WTC11 (cell line): ENCODE results near the gene NAV2. TPM values are rescaled to one million over a fixed set of nuclear protein-coding genes. Genes with fewer than 3 reads are reported as not detected.

Source experiments
- ATAC-seq: fragments of 200-7000 bp; cut with Tn5 transposase; 2 replicates; pipeline ENCODE4 v1.10.0; 2021; ENCODE audit warnings: mild to moderate bottlenecking, moderate library complexity
- CTCF ChIA-PET: fragments of 300-600 bp; sonication (Branson Sonifier 250); formaldehyde crosslinking; loops from one replicate; lab custom pipeline; 2021; ENCODE audit warnings: antibody characterized with exemption; lab: Charles Lee
- POLR2A ChIA-PET: fragments of 350-600 bp; sonication (Branson Sonifier 250); formaldehyde crosslinking; loops from one replicate; lab custom pipeline; 2021; ENCODE audit warnings: antibody characterized with exemption; lab: Charles Lee
- DNase-seq: peaks from one replicate; pipeline ENCODE4 v3.0.0; 2021; ENCODE audit warnings: low spot score
- H3K27ac Mint-ChIP-seq: 2 replicates; pipeline ENCODE4 v1.8.0; 2021; ENCODE audit warnings: mixed read lengths
- H3K27me3 Mint-ChIP-seq: 2 replicates; pipeline ENCODE4 v1.8.0; 2021; ENCODE audit warnings: low read depth, mild to moderate bottlenecking, moderate library complexity, mixed read lengths
- H3K36me3 Mint-ChIP-seq: 2 replicates; pipeline ENCODE4 v1.8.0; 2021; ENCODE audit warnings: mixed read lengths
- H3K4me1 Mint-ChIP-seq: 2 replicates; pipeline ENCODE4 v1.8.0; 2022; ENCODE audit warnings: mixed read lengths
- H3K4me3 Mint-ChIP-seq: 2 replicates; pipeline ENCODE4 v1.8.0; 2021; ENCODE audit warnings: mild to moderate bottlenecking, moderate library complexity, mixed read lengths
- H3K9me3 Mint-ChIP-seq: 2 replicates; pipeline ENCODE4 v1.8.0; 2021; ENCODE audit warnings: mixed read lengths
- ETV6 ChIP-seq: sonication (generic); formaldehyde crosslinking; IDR thresholded peaks from 2 replicates; pipeline ENCODE4 v1.8.1; 2022; ENCODE audit warnings: mild to moderate bottlenecking, missing genetic modification reagents
- HMGA2 ChIP-seq: fragments of 250-450 bp; sonication (Bioruptor Pico); IDR thresholded peaks from 2 replicates; pipeline ENCODE4 v1.4.0; 2021; ENCODE audit warnings: mild to moderate bottlenecking, moderate library complexity
- IRF2 ChIP-seq: sonication (generic); formaldehyde crosslinking; IDR thresholded peaks from 2 replicates; pipeline ENCODE4 v1.8.0; 2022; ENCODE audit warnings: low read depth, missing genetic modification reagents, borderline replicate concordance
- MXD4 ChIP-seq: fragments of 250-450 bp; sonication (Bioruptor Pico); IDR thresholded peaks from 2 replicates; pipeline ENCODE4 v1.8.0; 2021; ENCODE audit warnings: mild to moderate bottlenecking, moderate library complexity, borderline replicate concordance
- NFATC4 ChIP-seq: fragments of 250-450 bp; sonication (Bioruptor Pico); IDR thresholded peaks from 2 replicates; pipeline ENCODE4 v1.9.0; 2021; ENCODE audit warnings: mild to moderate bottlenecking
- NR1H2 ChIP-seq: sonication (generic); formaldehyde crosslinking; IDR thresholded peaks from 2 replicates; pipeline ENCODE4 v1.9.0; 2021; ENCODE audit warnings: mild to moderate bottlenecking, moderate library complexity, missing genetic modification reagents
- PRRX2 ChIP-seq: fragments of 250-450 bp; sonication (Bioruptor Pico); IDR thresholded peaks from 2 replicates; pipeline ENCODE4 v1.8.0; 2021; ENCODE audit warnings: mild to moderate bottlenecking
- SMAD4 ChIP-seq: sonication (generic); formaldehyde crosslinking; IDR thresholded peaks from 2 replicates; pipeline ENCODE4 v1.8.0; 2022; ENCODE audit warnings: mild to moderate bottlenecking, missing genetic modification reagents
- TEAD4 ChIP-seq: sonication (generic); formaldehyde crosslinking; IDR thresholded peaks from 2 replicates; pipeline ENCODE4 v1.8.0; 2022; ENCODE audit warnings: mild to moderate bottlenecking, missing genetic modification reagents
- ZNF121 ChIP-seq: sonication (generic); formaldehyde crosslinking; IDR thresholded peaks from 2 replicates; pipeline ENCODE4 v1.8.0; 2023; ENCODE audit warnings: missing genetic modification reagents
- ZNF317 ChIP-seq: sonication (generic); formaldehyde crosslinking; IDR thresholded peaks from 2 replicates; pipeline ENCODE4 v1.8.1; 2023; ENCODE audit warnings: low read depth, mild to moderate bottlenecking, moderate library complexity, missing genetic modification reagents, borderline replicate concordance
- ZNF423 ChIP-seq: fragments of 250-450 bp; sonication (Bioruptor Pico); IDR thresholded peaks from 2 replicates; pipeline ENCODE4 v2.1.2; 2022; ENCODE audit warnings: mild to moderate bottlenecking, moderate library complexity
- ZNF671 ChIP-seq: fragments of 250-450 bp; sonication (Bioruptor Pico); IDR thresholded peaks from 2 replicates; pipeline ENCODE4 v1.8.0; 2021; ENCODE audit warnings: mild to moderate bottlenecking
- total RNA-seq: library from RNA; stranded (reverse); gene quantifications from 3 replicates; pipeline ENCODE4 v1.2.3, GENCODE V29; 2021
- TF ChIP-seq, protein P1 (sequence below): sonication (generic); formaldehyde crosslinking; IDR thresholded peaks from 2 replicates; pipeline ENCODE4 v1.8.0; 2022; ENCODE audit warnings: mild to moderate bottlenecking, missing genetic modification reagents
- TF ChIP-seq, protein P2 (sequence below): sonication (generic); formaldehyde crosslinking; IDR thresholded peaks from 2 replicates; pipeline ENCODE4 v1.8.1; 2023; ENCODE audit warnings: mild to moderate bottlenecking, missing genetic modification reagents, moderate library complexity
- TF ChIP-seq, protein P3 (sequence below): fragments of 250-450 bp; sonication (Bioruptor Pico); IDR thresholded peaks from 2 replicates; pipeline ENCODE4 v1.9.0; 2021; ENCODE audit warnings: moderate library complexity, mild to moderate bottlenecking, inconsistent platforms, borderline replicate concordance
- TF ChIP-seq, protein P4 (sequence below): sonication (generic); formaldehyde crosslinking; IDR thresholded peaks from 2 replicates; pipeline ENCODE4 v1.8.1; 2023; ENCODE audit warnings: mild to moderate bottlenecking, missing genetic modification reagents, borderline replicate concordance
- TF ChIP-seq, protein P5 (sequence below): sonication (generic); formaldehyde crosslinking; IDR thresholded peaks from 2 replicates; pipeline ENCODE4 v1.8.0; 2023; ENCODE audit warnings: missing genetic modification reagents, mild to moderate bottlenecking, borderline replicate concordance
- TF ChIP-seq, protein P6 (sequence below): sonication (generic); formaldehyde crosslinking; IDR thresholded peaks from 2 replicates; pipeline ENCODE4 v1.8.1; 2022; ENCODE audit warnings: mild to moderate bottlenecking, missing genetic modification reagents, moderate library complexity, borderline replicate concordance

NAV2 gene
- total RNA-seq, 1 experiment from 2014 or later, result 42.8 TPM

DNA sequence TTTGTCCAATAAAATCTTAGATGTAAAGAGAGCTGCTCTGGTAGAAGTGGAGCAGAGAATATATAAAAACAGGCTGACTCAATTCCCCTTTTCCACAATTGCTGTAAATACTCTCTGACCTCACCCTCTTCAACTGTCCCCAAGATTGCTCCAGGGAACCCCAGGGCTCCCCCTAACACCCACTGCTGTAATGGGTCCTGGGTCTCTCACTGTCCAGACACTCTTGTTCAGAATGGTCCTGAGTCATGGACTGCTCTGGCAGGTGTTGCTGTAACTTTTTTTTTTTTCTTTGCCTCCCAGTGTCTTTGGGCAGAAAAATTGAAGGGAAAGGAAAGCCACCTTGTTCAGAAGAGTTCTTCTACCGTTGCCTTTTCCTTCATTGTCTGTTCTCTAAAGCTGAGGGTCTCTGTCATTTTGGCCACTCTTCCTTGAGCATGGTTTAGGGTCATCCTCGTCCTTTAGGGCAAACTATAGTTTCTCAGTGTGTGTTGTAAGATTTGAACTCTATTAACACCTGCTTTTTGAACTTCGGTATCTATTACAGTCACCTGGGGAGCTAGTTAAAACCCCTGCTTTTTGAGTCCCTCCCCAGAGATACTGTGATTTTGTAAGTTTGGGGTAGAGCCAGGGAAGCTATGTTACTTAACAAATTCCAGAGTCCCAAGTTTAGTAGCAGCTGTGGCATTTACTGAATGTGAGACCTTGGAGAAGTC, 209.5 kb downstream of the NAV2 start:
- Mint-ChIP-seq H3K4me1 (peaks cover 8% of the 10 kb centered on the region), H3K36me3 (peaks cover 12% of the 10 kb centered on the region), H3K4me3 (no peak overlapping the region), H3K27ac (no peak overlapping the region)
- no peak for DNase-seq
- ATAC-seq, result 0 out of 2 replicates have a peak, but pooled peaks have one; percentile 30
- TF ChIP-seq, protein P1, sequence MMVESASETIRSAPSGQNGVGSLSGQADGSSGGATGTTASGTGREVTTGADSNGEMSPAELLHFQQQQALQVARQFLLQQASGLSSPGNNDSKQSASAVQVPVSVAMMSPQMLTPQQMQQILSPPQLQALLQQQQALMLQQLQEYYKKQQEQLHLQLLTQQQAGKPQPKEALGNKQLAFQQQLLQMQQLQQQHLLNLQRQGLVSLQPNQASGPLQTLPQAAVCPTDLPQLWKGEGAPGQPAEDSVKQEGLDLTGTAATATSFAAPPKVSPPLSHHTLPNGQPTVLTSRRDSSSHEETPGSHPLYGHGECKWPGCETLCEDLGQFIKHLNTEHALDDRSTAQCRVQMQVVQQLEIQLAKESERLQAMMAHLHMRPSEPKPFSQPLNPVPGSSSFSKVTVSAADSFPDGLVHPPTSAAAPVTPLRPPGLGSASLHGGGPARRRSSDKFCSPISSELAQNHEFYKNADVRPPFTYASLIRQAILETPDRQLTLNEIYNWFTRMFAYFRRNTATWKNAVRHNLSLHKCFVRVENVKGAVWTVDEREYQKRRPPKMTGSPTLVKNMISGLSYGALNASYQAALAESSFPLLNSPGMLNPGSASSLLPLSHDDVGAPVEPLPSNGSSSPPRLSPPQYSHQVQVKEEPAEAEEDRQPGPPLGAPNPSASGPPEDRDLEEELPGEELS (CRISPR knock-in tag), result no peak
- no peak for TF ChIP-seq MXD4
- TF ChIP-seq, protein P2, sequence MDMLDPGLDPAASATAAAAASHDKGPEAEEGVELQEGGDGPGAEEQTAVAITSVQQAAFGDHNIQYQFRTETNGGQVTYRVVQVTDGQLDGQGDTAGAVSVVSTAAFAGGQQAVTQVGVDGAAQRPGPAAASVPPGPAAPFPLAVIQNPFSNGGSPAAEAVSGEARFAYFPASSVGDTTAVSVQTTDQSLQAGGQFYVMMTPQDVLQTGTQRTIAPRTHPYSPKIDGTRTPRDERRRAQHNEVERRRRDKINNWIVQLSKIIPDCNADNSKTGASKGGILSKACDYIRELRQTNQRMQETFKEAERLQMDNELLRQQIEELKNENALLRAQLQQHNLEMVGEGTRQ (CRISPR knock-in tag), result no peak
- TF ChIP-seq, all 79 proteins: peak for 0
- H3K27me3 Mint-ChIP-seq, result no peaks in the 10 kb centered on the region
- CTCF ChIA-PET, result interaction anchor here (0.9 to 1.5 kb wide), 2 partner anchors 15 to 32 kb away, joined by 3 to 5 read pairs; no protein-coding TSS in a partner anchor
- H3K9me3 Mint-ChIP-seq, result no peaks in the 10 kb centered on the region
- POLR2A ChIA-PET, result no interaction called here

DNA sequence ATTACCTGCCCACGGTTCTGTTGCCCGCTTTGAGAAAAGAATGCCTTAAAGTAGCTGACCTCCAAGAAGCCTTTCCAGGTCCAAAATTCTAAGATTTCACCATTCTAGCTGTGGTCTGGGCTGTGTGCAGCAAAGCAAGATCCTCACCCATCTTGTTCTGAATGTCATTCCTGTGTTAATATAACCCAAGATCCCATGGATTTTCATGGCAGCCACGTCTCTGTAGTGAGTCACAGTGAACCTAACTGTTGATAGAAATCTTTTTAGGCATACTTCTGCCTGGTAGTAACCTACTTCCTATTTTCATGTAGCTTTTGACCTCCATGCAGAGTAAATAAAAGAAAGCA, 210.0 kb downstream of the NAV2 start:
- Mint-ChIP-seq H3K9me3 (no peaks in the 10 kb centered on the region), H3K36me3 (peaks cover 8% of the 10 kb centered on the region), H3K4me3 (no peak overlapping the region), H3K27ac (no peak overlapping the region), H3K4me1 (peaks cover 8% of the 10 kb centered on the region), H3K27me3 (no peaks in the 10 kb centered on the region)
- CTCF ChIA-PET, result interaction anchor here (0.9 kb wide), 1 partner anchor 16 kb away, joined by 3 read pairs; no protein-coding TSS in a partner anchor
- no peak for ATAC-seq
- POLR2A ChIA-PET, result no interaction called here
- DNase-seq, result no peak
- TF ChIP-seq NFATC4 (no peak), ZNF671 (no peak), ZNF423 (CRISPR knock-in tag) (no peak), NR1H2 (CRISPR knock-in tag) (no peak), IRF2 (no peak), PRRX2 (CRISPR knock-in tag) (no peak), HMGA2 (CRISPR knock-in tag) (no peak), ETV6 (CRISPR knock-in tag) (no peak), ZNF121 (CRISPR knock-in tag) (no peak), SMAD4 (no peak), ZNF317 (CRISPR knock-in tag) (no peak), TEAD4 (CRISPR knock-in tag) (no peak)
- TF ChIP-seq, protein P3, sequence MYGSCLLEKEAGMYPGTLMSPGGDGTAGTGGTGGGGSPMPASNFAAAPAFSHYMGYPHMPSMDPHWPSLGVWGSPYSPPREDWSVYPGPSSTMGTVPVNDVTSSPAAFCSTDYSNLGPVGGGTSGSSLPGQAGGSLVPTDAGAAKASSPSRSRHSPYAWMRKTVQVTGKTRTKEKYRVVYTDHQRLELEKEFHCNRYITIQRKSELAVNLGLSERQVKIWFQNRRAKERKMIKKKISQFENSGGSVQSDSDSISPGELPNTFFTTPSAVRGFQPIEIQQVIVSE (CRISPR knock-in tag), result no peak
- TF ChIP-seq, protein P4, sequence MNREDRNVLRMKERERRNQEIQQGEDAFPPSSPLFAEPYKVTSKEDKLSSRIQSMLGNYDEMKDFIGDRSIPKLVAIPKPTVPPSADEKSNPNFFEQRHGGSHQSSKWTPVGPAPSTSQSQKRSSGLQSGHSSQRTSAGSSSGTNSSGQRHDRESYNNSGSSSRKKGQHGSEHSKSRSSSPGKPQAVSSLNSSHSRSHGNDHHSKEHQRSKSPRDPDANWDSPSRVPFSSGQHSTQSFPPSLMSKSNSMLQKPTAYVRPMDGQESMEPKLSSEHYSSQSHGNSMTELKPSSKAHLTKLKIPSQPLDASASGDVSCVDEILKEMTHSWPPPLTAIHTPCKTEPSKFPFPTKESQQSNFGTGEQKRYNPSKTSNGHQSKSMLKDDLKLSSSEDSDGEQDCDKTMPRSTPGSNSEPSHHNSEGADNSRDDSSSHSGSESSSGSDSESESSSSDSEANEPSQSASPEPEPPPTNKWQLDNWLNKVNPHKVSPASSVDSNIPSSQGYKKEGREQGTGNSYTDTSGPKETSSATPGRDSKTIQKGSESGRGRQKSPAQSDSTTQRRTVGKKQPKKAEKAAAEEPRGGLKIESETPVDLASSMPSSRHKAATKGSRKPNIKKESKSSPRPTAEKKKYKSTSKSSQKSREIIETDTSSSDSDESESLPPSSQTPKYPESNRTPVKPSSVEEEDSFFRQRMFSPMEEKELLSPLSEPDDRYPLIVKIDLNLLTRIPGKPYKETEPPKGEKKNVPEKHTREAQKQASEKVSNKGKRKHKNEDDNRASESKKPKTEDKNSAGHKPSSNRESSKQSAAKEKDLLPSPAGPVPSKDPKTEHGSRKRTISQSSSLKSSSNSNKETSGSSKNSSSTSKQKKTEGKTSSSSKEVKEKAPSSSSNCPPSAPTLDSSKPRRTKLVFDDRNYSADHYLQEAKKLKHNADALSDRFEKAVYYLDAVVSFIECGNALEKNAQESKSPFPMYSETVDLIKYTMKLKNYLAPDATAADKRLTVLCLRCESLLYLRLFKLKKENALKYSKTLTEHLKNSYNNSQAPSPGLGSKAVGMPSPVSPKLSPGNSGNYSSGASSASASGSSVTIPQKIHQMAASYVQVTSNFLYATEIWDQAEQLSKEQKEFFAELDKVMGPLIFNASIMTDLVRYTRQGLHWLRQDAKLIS (CRISPR knock-in tag), result no peak
- TF ChIP-seq, protein P5, sequence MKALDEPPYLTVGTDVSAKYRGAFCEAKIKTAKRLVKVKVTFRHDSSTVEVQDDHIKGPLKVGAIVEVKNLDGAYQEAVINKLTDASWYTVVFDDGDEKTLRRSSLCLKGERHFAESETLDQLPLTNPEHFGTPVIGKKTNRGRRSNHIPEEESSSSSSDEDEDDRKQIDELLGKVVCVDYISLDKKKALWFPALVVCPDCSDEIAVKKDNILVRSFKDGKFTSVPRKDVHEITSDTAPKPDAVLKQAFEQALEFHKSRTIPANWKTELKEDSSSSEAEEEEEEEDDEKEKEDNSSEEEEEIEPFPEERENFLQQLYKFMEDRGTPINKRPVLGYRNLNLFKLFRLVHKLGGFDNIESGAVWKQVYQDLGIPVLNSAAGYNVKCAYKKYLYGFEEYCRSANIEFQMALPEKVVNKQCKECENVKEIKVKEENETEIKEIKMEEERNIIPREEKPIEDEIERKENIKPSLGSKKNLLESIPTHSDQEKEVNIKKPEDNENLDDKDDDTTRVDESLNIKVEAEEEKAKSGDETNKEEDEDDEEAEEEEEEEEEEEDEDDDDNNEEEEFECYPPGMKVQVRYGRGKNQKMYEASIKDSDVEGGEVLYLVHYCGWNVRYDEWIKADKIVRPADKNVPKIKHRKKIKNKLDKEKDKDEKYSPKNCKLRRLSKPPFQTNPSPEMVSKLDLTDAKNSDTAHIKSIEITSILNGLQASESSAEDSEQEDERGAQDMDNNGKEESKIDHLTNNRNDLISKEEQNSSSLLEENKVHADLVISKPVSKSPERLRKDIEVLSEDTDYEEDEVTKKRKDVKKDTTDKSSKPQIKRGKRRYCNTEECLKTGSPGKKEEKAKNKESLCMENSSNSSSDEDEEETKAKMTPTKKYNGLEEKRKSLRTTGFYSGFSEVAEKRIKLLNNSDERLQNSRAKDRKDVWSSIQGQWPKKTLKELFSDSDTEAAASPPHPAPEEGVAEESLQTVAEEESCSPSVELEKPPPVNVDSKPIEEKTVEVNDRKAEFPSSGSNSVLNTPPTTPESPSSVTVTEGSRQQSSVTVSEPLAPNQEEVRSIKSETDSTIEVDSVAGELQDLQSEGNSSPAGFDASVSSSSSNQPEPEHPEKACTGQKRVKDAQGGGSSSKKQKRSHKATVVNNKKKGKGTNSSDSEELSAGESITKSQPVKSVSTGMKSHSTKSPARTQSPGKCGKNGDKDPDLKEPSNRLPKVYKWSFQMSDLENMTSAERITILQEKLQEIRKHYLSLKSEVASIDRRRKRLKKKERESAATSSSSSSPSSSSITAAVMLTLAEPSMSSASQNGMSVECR (CRISPR knock-in tag), result no peak
- TF ChIP-seq, protein P6, sequence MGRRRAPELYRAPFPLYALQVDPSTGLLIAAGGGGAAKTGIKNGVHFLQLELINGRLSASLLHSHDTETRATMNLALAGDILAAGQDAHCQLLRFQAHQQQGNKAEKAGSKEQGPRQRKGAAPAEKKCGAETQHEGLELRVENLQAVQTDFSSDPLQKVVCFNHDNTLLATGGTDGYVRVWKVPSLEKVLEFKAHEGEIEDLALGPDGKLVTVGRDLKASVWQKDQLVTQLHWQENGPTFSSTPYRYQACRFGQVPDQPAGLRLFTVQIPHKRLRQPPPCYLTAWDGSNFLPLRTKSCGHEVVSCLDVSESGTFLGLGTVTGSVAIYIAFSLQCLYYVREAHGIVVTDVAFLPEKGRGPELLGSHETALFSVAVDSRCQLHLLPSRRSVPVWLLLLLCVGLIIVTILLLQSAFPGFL (CRISPR knock-in tag), result no peak
- TF ChIP-seq, protein P1 (CRISPR knock-in tag), result no peak
